HG02588 (cell line): ENCODE measurements around the gene PRSS27.
A peak's percentile ranks its signal among the peaks of the same experiment; 100 is the strongest.
"Not testable (repeated sequence)": the region's sequence is repeated elsewhere in the genome, so short reads cannot be mapped to it uniquely, and the experiment has no call there.

Source experiments
- ATAC-seq: cut with Tn5 transposase; IDR thresholded peaks from one replicate; pipeline ENCODE4 v1.9.1; 2021; ENCODE audit warnings: mild to moderate bottlenecking, moderate library complexity; ENCODE audit not compliant: unreplicated experiment

Gene PRSS27

GRCh38 chr16:2698965-2699750 is 20.9 kb downstream of the PRSS27 start:
- no peak for ATAC-seq

- no peak for ATAC-seq
Measured at GRCh38 chr16:2698103-2698870, 21.7 kb downstream of the PRSS27 start.

DNA sequence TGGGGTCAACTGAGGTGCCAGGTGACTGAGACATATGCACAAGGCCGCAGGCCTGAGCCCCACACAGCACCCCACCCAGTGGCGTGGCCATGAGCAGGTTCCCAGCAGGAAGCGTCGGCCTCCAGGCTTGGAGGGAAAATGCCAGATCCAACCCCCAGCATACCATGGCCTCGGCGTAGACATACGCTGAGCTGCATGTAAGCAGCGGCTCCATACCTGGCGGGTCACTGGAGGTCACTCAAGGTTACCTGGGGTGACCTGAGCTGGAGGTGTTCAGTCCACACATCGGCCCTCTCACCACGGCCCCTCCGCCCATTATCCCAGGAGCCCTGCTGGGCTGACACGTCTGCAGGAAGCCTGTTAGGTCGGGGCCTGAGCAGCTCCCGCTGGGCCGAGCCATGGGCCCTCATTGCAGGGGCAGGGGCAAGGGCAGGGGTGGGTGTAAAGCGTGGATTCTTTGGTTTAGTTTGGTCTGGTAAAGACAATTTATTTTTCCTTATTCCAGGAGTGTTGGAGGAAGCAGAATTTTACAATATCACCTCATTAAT is 22.5 kb downstream of the PRSS27 start:
- ATAC-seq: no peak

- ATAC-seq: not testable (repeated sequence)
Measured at GRCh38 chr16:2696601-2697250, 23.3 kb downstream of the PRSS27 start.

- no peak for ATAC-seq
Measured at GRCh38 chr16:2692948-2693651, 26.9 kb downstream of the PRSS27 start.

DNA sequence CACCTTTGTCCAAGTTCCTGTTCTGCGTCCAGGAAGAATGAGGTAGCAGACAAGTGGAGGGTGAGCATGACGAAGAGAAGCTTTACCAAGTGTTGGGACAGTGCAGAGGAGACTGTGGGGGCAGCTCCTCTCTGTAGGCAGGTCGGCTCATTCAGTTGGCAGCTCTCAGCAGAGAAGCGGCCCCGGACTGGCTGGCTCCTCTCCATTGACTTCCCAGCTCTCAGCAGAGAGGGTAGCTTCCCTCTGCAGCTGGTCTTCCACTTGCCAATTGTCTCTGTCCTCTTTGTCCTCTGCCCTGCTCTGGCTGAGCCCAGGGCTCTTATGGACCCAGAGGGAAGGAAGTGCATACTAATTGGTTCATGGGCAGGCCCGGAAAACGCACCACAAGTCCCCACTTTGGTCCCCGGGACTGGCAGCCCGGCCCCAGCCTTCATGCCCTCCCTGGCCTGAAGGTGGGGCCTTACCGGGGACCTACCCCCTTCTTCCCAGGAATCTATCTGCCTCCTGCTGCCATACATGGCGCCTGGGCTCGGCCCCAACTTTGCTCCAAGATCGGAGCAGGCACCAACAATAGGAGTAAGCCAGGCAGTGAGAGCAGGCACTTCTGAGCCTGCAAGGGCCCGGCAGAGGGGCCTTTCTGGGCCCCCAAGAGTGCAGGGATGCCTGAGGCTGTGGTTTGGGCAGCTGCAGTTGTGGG is 27.6 kb downstream of the PRSS27 start:
- ATAC-seq: no peak

DNA sequence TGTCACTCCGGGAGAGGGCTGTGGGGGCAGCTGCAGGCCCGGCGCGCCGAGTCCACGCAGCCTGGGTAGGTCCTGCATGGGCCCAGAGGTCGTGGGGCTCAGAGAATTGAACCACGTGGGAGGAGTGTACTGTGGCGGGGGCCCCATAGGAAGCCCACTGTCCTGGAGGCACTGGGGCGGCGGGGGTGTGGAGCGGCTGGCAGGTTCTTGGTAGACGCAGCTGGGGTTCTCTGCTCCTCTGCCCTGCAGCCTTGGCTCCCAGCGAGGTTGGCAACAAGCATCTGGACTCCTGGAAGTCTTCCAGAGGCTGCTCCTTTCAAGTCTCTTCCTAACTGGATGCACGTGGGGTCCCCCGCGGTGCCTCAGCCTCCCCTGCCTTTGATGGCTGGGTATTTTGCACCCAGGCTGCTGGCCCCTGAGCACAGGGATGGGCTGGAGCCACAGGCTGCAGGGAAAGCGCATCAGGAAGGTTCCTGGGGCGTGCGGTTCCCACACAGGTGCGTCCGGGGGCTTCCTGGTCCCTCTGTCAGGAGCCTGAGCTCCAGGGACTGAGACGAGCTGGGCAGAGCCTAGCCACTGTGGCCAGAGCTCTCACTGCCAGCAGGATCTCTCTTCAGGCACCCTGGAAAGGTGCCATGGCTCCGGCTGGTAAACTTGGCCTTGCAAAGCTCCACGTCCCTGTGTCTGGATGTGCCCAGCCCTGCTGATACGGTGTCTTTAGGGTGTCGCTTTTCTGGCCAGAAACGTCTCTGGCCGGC is 28.4 kb downstream of the PRSS27 start:
- no peak for ATAC-seq

DNA sequence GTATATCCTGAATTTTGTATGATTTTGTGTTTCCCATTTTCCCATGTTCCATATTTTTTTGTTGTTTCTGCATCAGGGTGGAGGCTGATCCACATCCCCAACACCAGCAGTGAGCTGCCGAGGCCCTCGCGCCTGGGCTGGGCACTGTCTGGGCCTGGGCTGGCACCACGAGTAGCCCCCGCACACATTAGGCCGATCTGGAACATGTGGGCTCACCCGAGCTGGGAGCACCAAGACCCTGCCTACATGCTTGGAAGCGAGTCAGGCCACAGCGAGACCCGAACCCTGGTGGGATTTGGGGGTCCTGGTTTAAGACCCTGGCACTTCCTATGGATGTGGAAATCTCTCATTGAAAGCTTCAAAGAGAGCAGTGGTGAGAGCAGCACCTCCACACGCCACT is 29.2 kb downstream of the PRSS27 start:
- no peak for ATAC-seq

DNA sequence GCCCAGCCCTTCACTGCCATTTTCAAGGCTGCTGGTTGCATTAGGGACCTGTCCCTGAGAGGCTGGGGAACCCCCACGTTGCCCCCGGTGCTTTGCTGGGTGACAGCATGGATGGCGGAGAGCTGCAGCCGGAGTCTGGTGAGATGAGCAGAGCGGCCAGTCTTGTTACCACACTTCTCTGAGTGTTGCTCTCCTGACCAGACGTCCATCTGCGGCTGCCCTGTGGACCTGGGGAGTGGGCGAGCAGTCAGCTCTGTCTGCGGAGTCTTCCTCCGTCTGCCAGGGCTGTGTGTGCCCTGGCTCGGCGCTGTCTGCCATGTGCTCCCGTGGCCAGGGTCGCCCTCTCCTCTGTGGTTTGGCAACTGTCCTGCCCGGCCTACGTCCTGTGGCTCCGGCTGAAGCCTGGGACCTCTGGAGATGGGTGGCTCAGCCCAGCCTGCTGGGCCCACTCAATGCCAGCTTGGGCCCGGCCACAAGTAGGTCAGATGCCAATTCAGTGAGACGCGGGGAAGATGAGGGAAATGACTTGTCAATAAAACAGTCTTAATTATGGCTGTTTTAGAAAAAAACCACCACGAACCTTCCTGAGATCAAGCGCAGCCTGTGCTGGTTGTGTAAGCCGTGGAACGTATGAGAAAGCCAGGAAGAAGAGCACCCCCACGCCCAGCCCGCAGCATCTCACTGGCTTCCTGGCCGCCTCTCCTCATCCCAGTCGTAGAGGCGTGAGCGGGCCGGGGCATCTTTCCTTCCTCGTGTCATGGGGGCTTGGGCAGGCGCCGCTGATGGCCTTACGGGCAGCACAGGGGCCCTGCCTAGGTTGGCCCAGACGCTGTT is 29.8 kb downstream of the PRSS27 start:
- no peak for ATAC-seq

DNA sequence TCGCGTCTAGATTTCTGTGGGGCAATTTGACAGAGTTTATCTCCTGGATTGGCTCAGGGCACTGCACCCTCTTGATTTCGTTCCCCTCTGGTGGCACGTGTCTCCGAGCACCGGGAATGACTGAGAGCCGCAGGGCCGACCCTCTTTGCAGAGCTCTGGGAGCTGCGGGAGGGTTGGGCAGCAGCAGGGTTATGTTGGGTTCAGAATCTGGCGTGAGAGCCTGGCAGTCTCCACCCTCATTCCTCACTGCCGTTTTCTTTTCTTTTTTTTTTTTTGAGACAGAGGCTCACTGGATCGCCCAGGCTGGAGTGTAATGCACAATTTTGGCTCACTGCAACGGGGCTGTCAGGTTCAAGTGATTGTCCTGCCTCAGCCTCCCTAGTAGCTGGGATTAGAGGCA is 30.6 kb downstream of the PRSS27 start:
- not testable (repeated sequence) for ATAC-seq

DNA sequence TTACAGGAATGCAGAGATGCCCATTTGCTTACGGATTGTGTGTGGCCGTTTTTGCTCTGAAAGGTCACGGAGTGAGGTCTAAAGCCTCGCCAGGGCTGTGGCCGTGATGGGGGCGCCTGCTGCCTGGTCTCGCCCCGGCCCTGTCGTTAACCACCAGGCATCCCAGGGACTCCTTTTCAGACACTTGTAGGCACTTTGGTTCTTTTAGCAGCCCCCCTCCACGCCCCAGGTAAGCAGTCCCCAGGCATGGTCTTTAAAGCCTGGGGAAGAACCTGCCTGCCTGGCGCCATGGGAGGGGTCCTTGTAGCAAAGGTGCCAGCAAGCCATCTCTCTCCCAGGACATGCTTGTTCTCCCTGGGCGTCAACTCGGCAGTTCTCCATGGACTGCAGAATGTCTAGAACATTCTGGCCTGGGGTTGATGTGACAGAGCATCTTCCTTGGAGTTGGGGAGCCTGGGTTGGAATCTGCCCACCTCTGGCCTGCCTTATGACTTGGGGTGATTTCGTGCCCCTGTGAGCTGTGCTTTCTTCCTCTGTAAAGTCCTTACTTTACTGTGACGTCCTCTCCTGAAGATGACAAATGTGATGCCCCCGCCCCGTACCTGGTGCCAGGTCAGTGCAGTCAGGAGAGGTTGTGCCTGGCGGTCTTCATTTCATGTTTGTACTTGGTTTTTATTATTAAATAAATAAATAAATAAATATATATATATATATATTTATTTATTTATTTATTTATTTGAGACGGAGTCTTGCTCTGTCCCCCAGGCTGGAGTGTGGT is 32.3 kb downstream of the PRSS27 start:
- ATAC-seq: no peak

DNA sequence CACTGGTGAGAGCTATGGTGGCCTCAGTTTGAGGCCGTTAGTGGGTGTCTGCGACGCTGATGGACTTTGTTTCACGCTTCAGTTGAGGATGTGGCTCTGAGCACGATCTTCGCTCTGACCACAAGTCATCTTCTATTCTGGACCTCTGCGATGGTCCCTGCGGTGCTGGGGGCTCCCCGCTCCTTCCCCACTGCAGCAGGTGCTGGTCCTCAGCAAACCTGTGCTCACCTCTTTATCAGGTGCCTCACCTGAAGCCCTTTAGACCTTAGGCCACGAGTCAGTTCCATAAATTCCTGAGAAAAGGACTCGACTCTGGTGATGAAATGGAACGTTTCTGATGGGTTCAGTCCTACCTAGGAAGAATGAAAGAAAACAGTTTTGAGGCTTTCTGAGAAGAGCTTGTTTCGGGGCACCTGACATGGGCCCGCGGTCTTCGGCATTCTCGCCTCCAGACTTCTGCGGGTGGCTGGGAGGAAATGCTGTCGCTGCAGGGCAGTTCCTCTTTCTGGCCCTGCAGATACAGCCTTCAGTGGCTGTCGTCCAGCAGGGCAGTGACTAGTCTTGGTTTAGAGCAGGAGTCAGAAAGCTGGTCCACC is 33.0 kb downstream of the PRSS27 start:
- ATAC-seq: no peak

GRCh38 chr16:2686075-2686474 is 33.9 kb downstream of the PRSS27 start:
- not testable (repeated sequence) for ATAC-seq

DNA sequence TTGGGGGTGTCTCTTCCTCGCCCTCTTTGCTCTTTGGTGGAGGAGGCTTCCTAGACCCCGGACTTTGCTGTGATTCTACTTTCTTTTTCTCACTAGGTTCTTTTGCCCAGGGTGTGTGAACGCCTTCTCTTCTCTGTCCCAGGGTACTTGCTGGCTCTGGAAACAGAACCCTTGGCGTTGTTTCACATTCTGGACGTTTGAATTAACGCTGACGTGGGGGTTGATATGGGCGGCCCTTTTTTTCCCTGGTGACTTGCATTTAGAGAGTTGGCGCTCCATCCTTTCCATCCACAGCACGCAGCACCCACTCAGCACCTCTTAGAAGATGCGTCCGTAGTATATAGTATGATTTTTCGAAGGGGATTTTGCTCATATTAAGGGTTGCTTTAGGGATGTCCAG is 37.0 kb downstream of the PRSS27 start:
- not testable (repeated sequence) for ATAC-seq

DNA sequence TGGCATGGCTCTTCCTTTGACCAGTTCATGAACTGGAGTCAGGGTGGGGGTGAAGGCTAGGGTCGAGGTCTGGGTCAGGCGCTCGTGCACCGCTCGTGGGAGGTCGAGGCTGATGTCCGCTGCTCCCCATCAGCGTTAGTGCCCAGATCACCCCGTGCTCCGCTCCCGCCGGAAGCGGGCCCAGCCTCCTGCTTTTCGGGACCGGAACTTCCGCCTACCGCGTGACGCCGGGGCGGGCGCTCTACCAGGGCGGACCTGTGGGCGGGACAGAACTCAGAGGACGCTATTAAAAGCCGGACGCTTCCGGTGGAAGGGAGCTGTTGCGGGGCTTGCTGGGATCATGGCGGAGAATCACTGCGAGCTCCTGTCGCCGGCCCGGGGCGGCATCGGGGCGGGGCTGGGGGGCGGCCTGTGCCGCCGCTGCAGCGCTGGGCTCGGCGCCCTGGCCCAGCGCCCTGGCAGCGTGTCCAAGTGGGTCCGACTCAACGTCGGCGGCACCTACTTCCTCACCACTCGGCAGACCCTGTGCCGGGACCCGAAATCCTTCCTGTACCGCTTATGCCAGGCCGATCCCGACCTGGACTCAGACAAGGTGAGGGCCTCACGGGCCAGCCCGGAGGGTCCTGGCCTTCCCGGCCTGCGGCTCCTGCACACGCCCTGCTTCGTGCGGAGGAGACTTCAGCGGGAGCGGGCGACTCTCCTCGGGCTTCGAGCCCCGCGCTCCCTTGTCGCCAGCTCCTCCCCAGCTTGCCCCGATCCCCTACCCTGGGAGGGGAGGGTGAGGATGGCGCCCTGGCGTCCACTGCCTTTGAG is 37.6 kb downstream of the PRSS27 start, which contains the start of gene KCTD5:
TSS of gene KCTD5 (plus strand) at position 315 of the 813 bp plus-strand sequence. CDS start at position 341, 26 bp downstream.
- peak; percentile 67 for ATAC-seq

GRCh38 chr16:2680360-2680759 is 39.7 kb downstream of the PRSS27 start:
- ATAC-seq: not testable (repeated sequence)
